Measurements from ENCODE around the gene C2orf49.

GRCh38 chr2:105327690-105328089, 9.7 kb upstream of the C2orf49 start:
- TF ChIP-seq CTCF (IDR thresholded peaks at IDR 0.05), result no peak
- no peak for TF ChIP-seq POLR2A (IDR thresholded peaks at IDR 0.05)
